Loucy (cell line): Measurements from ENCODE around the gene HGS.
A peak's percentile ranks its signal among the peaks of the same experiment; 100 is the strongest.

ENCODE experiments used
- H2AFZ ChIP-seq: fragments of 200-600 bp; sonication (generic); 2 replicates; pipeline ENCODE4 v1.6.0; 2016; ENCODE audit warnings: antibody characterized with exemption, mild to moderate bottlenecking, low read length, moderate library complexity
- H3F3A ChIP-seq: fragments of 200-600 bp; 2 replicates; pipeline ENCODE4 v1.6.0; 2016; ENCODE audit warnings: antibody characterized with exemption, low read depth, mild to moderate bottlenecking
- H3K27me3 ChIP-seq: fragments of 200-600 bp; sonication (generic); 2 replicates; pipeline ENCODE4 v1.6.1; 2014; ENCODE audit warnings: low read length, mild to moderate bottlenecking; ENCODE audit not compliant: insufficient read depth, poor library complexity, severe bottlenecking
- H3K36me3 ChIP-seq: fragments of 200-600 bp; sonication (generic); 2 replicates; pipeline ENCODE4 v1.6.1; 2016; ENCODE audit warnings: low read length; ENCODE audit not compliant: insufficient read depth
- H3K4me1 ChIP-seq: fragments of 200-600 bp; sonication (generic); 2 replicates; pipeline ENCODE4 v1.5.1; 2014; ENCODE audit warnings: low read length, mild to moderate bottlenecking; ENCODE audit not compliant: insufficient read depth, poor library complexity, severe bottlenecking
- H3K4me2 ChIP-seq: fragments of 200-600 bp; sonication (generic); 2 replicates; pipeline ENCODE4 v1.6.0; 2014; ENCODE audit warnings: antibody characterized with exemption, low read length, low read depth, mild to moderate bottlenecking; ENCODE audit not compliant: poor library complexity, severe bottlenecking
- H3K4me3 ChIP-seq: fragments of 200-600 bp; sonication (generic); 2 replicates; pipeline ENCODE4 v1.5.1; 2014; ENCODE audit warnings: low read length, mild to moderate bottlenecking, mixed read lengths; ENCODE audit not compliant: poor library complexity, severe bottlenecking
- H3K79me2 ChIP-seq: fragments of 200-600 bp; sonication (generic); 2 replicates; pipeline ENCODE4 v1.6.1; 2014; ENCODE audit warnings: low read length; ENCODE audit not compliant: insufficient read depth
- H3K9ac ChIP-seq: fragments of 200-600 bp; sonication (generic); 2 replicates; pipeline ENCODE4 v1.6.0; 2014; ENCODE audit warnings: mild to moderate bottlenecking, low read depth, low read length, moderate library complexity; ENCODE audit not compliant: poor library complexity, severe bottlenecking
- H3K9me2 ChIP-seq: fragments of 200-600 bp; sonication (generic); replicated peaks from 2 replicates; pipeline ENCODE4 v1.6.1; 2016; ENCODE audit warnings: low read depth, low read length, mixed read lengths
- H3K9me3 ChIP-seq: fragments of 200-600 bp; sonication (generic); 2 replicates; pipeline ENCODE4 v1.6.1; 2014; ENCODE audit warnings: mild to moderate bottlenecking, antibody characterized with exemption, low read length, low read depth; ENCODE audit not compliant: insufficient read depth
- H4K20me1 ChIP-seq: fragments of 200-600 bp; sonication (generic); 2 replicates; pipeline ENCODE4 v1.6.0; 2014; ENCODE audit warnings: antibody characterized with exemption, low read length, mild to moderate bottlenecking; ENCODE audit not compliant: insufficient read depth, poor library complexity, severe bottlenecking
- EZH2phosphoT487 ChIP-seq: fragments of 200-600 bp; IDR thresholded peaks from 2 replicates; pipeline ENCODE4 v1.6.1; 2018; ENCODE audit warnings: antibody characterized with exemption, mild to moderate bottlenecking, moderate library complexity, borderline replicate concordance
- TF ChIP-seq, protein P1 (sequence below): fragments of 200-600 bp; sonication (generic); conservative IDR thresholded peaks from 2 replicates; pipeline ENCODE4 v1.5.1; 2014; ENCODE audit warnings: mild to moderate bottlenecking, antibody characterized with exemption, low read length

The HGS gene

DNA sequence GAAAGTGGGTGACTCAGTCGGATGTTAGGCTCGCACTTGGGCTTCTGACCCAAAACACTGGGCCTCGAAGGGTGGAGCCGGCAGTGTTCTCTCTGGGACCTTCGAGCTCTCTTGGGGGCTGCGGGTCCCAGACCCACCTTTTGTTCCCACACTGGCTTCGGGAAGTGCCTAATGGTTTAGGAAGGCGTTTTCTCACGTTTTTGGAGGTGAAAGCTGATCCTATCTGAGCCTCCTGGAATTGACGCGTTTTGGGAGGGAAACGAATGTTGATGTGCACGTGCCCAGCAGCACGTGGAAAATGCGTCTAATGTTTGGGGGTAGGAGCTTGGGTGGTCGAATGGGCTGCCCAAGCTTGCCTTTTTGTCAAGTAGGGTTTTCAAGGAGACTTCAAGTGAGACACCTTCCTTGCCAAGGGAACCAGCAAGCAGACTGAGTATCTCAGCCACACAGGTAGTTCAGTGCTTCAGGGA is 666 bp downstream of the HGS start:
- no peaks in the 10 kb centered on the region for H3K9me3 ChIP-seq
- H2AFZ ChIP-seq, result no peak overlapping the region
- H3K4me3 ChIP-seq, result peak overlapping the region; percentile 91
- H3K9me2 ChIP-seq, result no peaks in the 10 kb centered on the region
- H3K27me3 ChIP-seq, result no peaks in the 10 kb centered on the region
- no peaks in the 10 kb centered on the region for H3F3A ChIP-seq
- peaks cover 86% of the 10 kb centered on the region for H3K79me2 ChIP-seq
- peaks cover 15% of the 10 kb centered on the region for H3K4me1 ChIP-seq
- H4K20me1 ChIP-seq, result peaks cover 20% of the 10 kb centered on the region
- H3K36me3 ChIP-seq, result peaks cover 27% of the 10 kb centered on the region; the same call in 1 of the 2 replicates
- TF ChIP-seq, protein P1, sequence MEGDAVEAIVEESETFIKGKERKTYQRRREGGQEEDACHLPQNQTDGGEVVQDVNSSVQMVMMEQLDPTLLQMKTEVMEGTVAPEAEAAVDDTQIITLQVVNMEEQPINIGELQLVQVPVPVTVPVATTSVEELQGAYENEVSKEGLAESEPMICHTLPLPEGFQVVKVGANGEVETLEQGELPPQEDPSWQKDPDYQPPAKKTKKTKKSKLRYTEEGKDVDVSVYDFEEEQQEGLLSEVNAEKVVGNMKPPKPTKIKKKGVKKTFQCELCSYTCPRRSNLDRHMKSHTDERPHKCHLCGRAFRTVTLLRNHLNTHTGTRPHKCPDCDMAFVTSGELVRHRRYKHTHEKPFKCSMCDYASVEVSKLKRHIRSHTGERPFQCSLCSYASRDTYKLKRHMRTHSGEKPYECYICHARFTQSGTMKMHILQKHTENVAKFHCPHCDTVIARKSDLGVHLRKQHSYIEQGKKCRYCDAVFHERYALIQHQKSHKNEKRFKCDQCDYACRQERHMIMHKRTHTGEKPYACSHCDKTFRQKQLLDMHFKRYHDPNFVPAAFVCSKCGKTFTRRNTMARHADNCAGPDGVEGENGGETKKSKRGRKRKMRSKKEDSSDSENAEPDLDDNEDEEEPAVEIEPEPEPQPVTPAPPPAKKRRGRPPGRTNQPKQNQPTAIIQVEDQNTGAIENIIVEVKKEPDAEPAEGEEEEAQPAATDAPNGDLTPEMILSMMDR, result no peak
- no peak for TF ChIP-seq EZH2phosphoT487
- H3K4me2 ChIP-seq, result peak overlapping the region; percentile 100
- peak overlapping the region; percentile 91 for H3K9ac ChIP-seq

DNA sequence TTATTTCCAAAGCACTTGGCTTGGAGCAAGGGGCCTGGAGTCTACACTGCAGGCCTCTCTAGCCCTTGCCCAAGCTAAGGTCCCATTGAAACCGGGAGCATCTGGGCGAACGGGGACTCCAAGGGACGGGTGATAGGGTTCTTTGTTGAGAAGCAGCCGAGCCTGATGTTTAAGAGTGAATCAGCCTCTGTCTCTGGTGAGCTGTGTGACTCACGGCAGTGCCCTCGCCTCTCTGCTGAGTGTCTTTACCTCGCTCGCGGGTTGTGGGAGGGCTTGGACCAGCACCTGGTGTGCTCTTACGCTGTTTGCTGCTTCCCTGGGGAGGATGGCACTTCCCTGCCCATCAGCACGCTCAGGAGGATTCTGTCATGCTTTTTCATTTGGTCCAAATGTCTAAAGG is 1.3 kb downstream of the HGS start:
- no peak overlapping the region for H2AFZ ChIP-seq
- peaks cover 85% of the 10 kb centered on the region for H3K79me2 ChIP-seq
- H3K4me2 ChIP-seq, result peak overlapping the region; percentile 100
- peak overlapping the region; percentile 91 for H3K9ac ChIP-seq
- H3K27me3 ChIP-seq, result no peaks in the 10 kb centered on the region
- H3K4me1 ChIP-seq, result peaks cover 15% of the 10 kb centered on the region
- peaks cover 20% of the 10 kb centered on the region for H4K20me1 ChIP-seq
- peak overlapping the region; percentile 91 for H3K4me3 ChIP-seq
- H3K9me3 ChIP-seq, result no peaks in the 10 kb centered on the region
- H3F3A ChIP-seq, result no peaks in the 10 kb centered on the region
- peaks cover 33% of the 10 kb centered on the region; the same call in 1 of the 2 replicates for H3K36me3 ChIP-seq
- H3K9me2 ChIP-seq, result no peaks in the 10 kb centered on the region
- no peak for TF ChIP-seq EZH2phosphoT487
- TF ChIP-seq, protein P1, result no peak

DNA sequence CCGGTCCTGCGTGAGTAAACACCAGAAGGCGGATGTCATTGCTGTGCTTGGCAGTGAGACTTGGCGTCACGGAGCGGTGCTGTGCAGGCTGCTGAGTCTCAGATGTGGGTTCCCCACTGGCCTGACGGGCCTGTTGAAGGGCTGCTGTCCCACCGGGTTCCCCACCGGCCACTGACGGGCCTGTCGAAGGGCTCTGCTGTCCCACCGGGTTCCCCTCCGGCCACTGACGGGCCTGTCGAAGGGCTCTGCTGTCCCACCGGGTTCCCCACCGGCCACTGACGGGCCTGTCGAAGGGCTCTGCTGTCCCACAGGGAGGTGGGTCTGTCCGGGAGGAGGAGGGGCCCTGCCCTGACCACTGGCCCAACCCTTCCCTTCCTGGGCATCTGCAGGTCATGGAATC is 2.8 kb downstream of the HGS start:
- peaks cover 45% of the 10 kb centered on the region; the same call in 1 of the 2 replicates for H3K36me3 ChIP-seq
- H3K9me2 ChIP-seq, result no peaks in the 10 kb centered on the region
- H3K4me3 ChIP-seq, result no peak overlapping the region
- H2AFZ ChIP-seq, result no peak overlapping the region
- no peak for TF ChIP-seq EZH2phosphoT487
- TF ChIP-seq, protein P1, result no peak
- H3K4me2 ChIP-seq, result no peak overlapping the region
- no peaks in the 10 kb centered on the region for H3K9me3 ChIP-seq
- H3K4me1 ChIP-seq, result peaks cover 15% of the 10 kb centered on the region
- peaks cover 20% of the 10 kb centered on the region for H4K20me1 ChIP-seq
- H3K79me2 ChIP-seq, result peaks cover 75% of the 10 kb centered on the region
- H3F3A ChIP-seq, result no peaks in the 10 kb centered on the region
- no peak overlapping the region for H3K9ac ChIP-seq
- H3K27me3 ChIP-seq, result no peaks in the 10 kb centered on the region
